ENCODE measurements around the gene MARCKSL1.
"Not testable (repeated sequence)": the region's sequence is repeated elsewhere in the genome, so short reads cannot be mapped to it uniquely, and the experiment has no call there.

The MARCKSL1 gene

DNA sequence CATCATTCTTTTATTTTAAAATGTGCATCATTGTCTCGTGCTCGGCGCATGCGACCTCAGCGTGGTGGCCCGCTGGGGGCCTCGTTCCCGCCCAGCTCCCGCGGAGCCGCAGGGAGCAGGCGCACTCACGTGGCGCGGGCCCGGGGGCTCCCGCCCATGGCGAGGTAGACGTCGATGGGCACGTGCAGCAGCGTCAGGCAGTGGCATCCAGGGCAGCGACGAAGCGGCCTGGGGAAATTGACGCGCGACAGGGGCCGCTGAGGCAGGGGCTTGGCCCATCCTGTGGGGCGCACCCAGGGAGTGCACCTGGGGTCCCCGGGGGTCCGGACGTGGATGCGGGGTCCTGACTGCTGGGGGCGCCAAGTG, 25.3 kb upstream of the MARCKSL1 start:
- H3K27ac ChIP-seq = peak overlapping the region; percentile 83
- TF ChIP-seq, protein P1, sequence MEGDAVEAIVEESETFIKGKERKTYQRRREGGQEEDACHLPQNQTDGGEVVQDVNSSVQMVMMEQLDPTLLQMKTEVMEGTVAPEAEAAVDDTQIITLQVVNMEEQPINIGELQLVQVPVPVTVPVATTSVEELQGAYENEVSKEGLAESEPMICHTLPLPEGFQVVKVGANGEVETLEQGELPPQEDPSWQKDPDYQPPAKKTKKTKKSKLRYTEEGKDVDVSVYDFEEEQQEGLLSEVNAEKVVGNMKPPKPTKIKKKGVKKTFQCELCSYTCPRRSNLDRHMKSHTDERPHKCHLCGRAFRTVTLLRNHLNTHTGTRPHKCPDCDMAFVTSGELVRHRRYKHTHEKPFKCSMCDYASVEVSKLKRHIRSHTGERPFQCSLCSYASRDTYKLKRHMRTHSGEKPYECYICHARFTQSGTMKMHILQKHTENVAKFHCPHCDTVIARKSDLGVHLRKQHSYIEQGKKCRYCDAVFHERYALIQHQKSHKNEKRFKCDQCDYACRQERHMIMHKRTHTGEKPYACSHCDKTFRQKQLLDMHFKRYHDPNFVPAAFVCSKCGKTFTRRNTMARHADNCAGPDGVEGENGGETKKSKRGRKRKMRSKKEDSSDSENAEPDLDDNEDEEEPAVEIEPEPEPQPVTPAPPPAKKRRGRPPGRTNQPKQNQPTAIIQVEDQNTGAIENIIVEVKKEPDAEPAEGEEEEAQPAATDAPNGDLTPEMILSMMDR (conservative IDR thresholded peaks at IDR 0.05) = no peak

DNA sequence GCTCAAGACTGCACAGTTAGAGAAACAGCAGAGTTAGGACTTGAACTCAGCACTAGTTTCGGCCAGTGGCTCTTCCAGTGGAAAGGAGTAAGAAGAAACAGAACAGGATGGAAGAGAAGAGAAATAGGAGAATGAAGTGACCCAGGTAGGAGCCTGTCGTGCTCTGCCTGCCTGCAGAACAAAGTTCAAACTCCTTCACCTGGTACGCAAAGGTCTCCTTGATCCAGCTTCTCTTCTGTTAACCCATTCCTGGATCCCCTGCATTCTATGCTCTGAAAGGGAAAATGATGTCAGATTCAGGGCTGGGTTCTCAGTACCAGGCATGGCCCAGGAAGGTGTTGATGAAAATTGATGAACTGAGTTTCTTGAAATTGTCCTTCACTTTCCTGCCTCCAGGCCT, 22.4 kb upstream of the MARCKSL1 start:
- TF ChIP-seq, protein P1 (conservative IDR thresholded peaks at IDR 0.05) = no peak
- no peak overlapping the region for H3K27ac ChIP-seq

GRCh38 chr1:32357614-32358013, 21.6 kb upstream of the MARCKSL1 start:
- TF ChIP-seq, protein P1 (conservative IDR thresholded peaks at IDR 0.05) = no peak
- H3K27ac ChIP-seq = no peak overlapping the region

- TF ChIP-seq, protein P1 (conservative IDR thresholded peaks at IDR 0.05) = no peak
- H3K27ac ChIP-seq = no peak overlapping the region
These were observed 20.4 kb upstream of the MARCKSL1 start for GRCh38 chr1:32356478-32356877.

GRCh38 chr1:32355778-32356177, 19.7 kb upstream of the MARCKSL1 start:
- H3K27ac ChIP-seq = not testable (repeated sequence)

GRCh38 chr1:32353886-32354570, 18.0 kb upstream of the MARCKSL1 start:
- H3K27ac ChIP-seq = no peak overlapping the region
- TF ChIP-seq, protein P1 (conservative IDR thresholded peaks at IDR 0.05) = no peak

GRCh38 chr1:32353431-32353830, 17.4 kb upstream of the MARCKSL1 start:
- TF ChIP-seq, protein P1 (conservative IDR thresholded peaks at IDR 0.05) = no peak
- peak overlapping the region; percentile 96; the same call in 1 of the 2 replicates for H3K27ac ChIP-seq

DNA sequence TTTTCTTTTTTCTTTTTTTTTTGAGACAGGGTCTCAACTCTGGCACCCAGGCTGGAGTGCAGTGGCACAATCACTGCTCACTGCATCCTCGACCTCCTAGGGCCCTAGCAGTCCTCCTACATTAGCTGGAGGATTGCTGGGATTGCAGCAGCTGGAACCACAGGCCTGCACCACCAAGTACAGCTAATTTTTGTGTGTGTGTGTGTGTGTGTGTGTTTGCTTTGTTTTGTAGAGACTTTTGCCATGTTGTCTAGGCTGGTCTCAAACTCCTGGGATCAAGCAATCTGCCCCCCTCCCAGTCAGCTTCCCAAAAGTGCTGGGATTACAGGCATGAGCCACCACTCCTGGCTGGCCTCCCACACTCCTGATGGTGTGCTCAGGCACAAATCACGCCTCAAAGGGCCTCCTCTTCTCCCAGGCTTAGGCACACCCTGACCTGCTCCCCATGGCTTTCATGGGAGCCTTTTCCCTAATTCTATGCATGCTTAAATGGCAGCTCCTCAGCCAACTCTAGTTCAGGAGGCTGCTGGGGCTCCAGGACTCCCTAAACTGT, 16.9 kb upstream of the MARCKSL1 start:
- H3K27ac ChIP-seq = peak overlapping the region; percentile 96
- TF ChIP-seq, protein P1 (conservative IDR thresholded peaks at IDR 0.05) = no peak
